ENCODE results near the gene SDHC. TPM values are rescaled to one million over a fixed set of nuclear protein-coding genes. Genes with fewer than 3 reads are reported as not detected.
A peak's percentile ranks its signal among the peaks of the same experiment; 100 is the strongest.

SDHC gene, protein sequence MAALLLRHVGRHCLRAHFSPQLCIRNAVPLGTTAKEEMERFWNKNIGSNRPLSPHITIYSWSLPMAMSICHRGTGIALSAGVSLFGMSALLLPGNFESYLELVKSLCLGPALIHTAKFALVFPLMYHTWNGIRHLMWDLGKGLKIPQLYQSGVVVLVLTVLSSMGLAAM
- 100 to 1,000 TPM; 127 to 183 TPM for total RNA-seq

DNA sequence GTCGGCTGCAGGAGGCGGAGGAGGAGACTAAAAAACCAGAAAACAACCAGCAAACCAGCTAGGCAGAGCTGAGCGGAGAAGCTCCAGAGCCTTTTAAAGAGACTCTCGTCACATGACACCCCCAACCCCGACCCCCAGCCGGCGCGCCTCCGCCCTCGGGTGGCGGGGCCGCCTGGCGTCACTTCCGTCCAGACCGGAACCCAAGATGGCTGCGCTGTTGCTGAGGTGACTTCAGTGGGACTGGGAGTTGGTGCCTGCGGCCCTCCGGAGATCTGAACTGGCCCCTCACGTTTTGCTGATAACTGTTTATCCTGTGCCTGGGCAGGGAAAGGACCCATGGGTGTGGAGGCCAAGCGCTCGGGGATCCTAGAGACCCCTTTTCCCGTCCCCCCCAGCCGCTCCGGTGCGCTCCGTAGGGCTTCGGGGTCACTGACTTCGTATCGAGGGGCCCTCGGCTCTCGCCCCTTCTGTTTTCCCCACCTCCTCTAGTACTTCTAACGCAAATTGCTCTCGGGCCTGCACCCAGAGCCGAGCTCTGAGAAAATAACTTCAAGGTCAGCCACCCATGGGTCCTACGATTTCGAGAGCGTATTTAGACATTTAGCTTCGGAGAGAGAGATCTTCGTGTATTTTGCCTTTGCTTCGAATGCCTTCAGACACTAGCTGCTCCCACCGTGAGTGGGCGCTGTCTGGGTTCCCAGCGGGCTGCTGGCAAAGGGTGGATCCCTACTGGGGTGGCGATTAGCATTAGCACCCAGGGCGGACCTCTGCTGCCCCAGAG lies at the start of gene SDHC:
Gene SDHC, plus strand, starts transcription at position 181 of the 781 bp plus-strand sequence. Its CDS starts 25 bp downstream, at position 206.
- peak; percentile 98 to 100 for ATAC-seq
- peaks cover 15 to 23% of the 10 kb centered on the region in 2 donors for H3K4me1 Mint-ChIP-seq (ENCODE audit: low read depth in 2 of 2)
- H3K4me3 Mint-ChIP-seq, result peak within 1 kb of the TSS; percentile 96
- DNase-seq (ENCODE audit: low spot score), result peak; percentile 93
- no peaks in the 10 kb centered on the region for H3K27me3 Mint-ChIP-seq
- no peaks in the 10 kb centered on the region for H3K9me3 Mint-ChIP-seq
- H3K27ac Mint-ChIP-seq, result peak within 1 kb of the TSS; percentile 96 to 98
- H3K36me3 Mint-ChIP-seq, result no peaks in the 10 kb centered on the region

DNA sequence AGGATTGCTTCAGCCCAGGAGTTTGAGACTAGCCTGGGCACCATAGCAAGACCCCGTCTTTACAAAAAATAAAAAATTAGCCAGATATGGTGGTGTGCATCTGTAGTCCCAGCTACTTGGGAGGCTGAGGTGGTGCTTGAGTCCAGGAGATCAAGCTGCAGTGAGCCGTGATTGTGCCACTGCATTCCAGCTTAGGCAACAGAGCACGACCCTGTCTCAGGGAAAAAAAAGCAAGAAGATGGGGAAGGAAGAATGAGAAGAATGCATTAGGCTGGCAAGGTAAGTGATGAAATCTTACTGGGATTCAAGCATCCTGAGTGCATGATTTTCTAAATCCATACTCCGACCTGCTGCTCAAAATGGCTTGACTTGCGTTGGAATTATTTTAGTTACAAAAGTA lies 48.9 kb upstream of the SDHC start:
- no peaks in the 10 kb centered on the region for H3K36me3 Mint-ChIP-seq
- H3K9me3 Mint-ChIP-seq, result no peaks in the 10 kb centered on the region

DNA sequence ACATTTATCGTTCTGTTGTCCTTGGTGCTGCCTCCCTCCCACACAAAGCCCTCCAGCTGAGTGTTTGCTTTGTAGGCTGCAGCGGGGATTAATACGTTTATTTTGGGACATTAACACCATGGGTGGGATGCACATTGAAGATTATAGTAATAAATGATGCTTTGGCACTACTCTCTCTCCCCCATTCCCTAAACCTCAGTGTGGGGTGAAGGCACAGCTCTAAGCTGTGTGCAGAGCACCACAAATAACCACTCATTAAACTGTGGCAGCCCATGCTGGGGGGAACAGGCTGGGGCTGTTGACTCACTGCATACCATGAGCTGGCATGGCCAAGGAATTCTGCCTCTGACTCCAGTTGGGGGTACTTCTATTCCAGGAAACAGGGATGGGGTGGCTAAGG lies 48.0 kb upstream of the SDHC start:
- H3K27me3 Mint-ChIP-seq, result peaks cover 14 to 16% of the 10 kb centered on the region in 2 donors
- DNase-seq (ENCODE audit: low spot score) (no peak), ATAC-seq (no peak)
- H3K4me3 Mint-ChIP-seq, result no peak overlapping the region
- H3K27ac Mint-ChIP-seq, result no peak overlapping the region
- no peaks in the 10 kb centered on the region for H3K9me3 Mint-ChIP-seq
- no peaks in the 10 kb centered on the region for H3K4me1 Mint-ChIP-seq (ENCODE audit: low read depth in 2 of 2)
- H3K36me3 Mint-ChIP-seq, result no peaks in the 10 kb centered on the region

More for the DNA sequence above, 48.9 kb upstream of the SDHC start:
- H3K27me3 Mint-ChIP-seq, result peaks cover 19 to 25% of the 10 kb centered on the region in 2 donors
- no peak overlapping the region for H3K4me3 Mint-ChIP-seq
- ATAC-seq (no peak), DNase-seq (ENCODE audit: low spot score) (no peak)
- no peak overlapping the region for H3K27ac Mint-ChIP-seq
- H3K4me1 Mint-ChIP-seq (ENCODE audit: low read depth in 2 of 2), result no peaks in the 10 kb centered on the region

DNA sequence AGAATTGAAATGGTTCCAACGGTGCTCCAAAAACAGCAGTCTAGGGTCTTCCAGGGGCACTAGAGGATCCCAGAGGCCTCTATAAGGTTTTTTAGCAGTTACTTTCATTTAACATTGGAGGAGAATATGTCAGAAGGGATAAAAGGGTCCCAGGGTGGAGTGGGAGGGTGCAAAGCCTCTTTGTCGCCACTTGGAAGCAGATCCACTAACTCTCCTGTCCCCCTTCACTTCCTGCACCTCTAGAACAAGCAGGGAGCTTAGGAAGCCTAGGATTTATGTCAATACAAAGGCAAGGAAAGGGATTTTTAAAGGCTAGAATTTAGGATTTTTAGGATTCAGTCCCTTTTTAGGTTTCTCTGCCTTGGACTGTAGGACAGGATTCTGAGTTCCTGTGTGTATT lies 47.3 kb upstream of the SDHC start:
- Mint-ChIP-seq H3K4me3 (no peak overlapping the region), H3K36me3 (no peaks in the 10 kb centered on the region), H3K27ac (no peak overlapping the region), H3K9me3 (no peaks in the 10 kb centered on the region), H3K27me3 (peaks cover 7 to 10% of the 10 kb centered on the region in 2 donors), H3K4me1 (ENCODE audit: low read depth in 2 of 2) (no peaks in the 10 kb centered on the region)
- no peak for DNase-seq (ENCODE audit: low spot score)
- ATAC-seq, result no peak

DNA sequence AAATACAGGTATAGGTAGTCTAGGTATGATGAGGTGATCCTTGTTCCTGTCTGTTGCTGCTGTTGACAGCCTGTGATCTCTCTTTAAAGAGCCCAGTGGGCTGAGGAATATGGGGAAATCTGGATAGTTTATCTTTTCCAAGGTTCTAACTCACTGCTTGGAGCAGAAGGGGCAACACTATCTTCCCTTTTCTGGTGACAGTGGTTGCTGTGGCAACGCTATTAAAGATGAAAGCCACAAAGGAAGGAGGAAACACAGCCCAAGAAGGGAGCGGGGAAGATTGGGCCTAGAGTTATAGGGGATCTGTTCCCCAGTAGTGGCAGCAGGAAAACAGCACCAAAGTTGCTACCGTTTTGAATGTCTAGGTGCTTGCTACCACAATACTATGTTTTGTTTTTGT lies 46.9 kb upstream of the SDHC start:
- ATAC-seq (no peak), DNase-seq (ENCODE audit: low spot score) (no peak)
- peaks cover 5 to 6% of the 10 kb centered on the region in 2 donors for H3K27me3 Mint-ChIP-seq
- H3K27ac Mint-ChIP-seq, result no peak overlapping the region
- H3K4me1 Mint-ChIP-seq (ENCODE audit: low read depth in 2 of 2), result no peaks in the 10 kb centered on the region
- H3K36me3 Mint-ChIP-seq, result no peaks in the 10 kb centered on the region
- H3K4me3 Mint-ChIP-seq, result no peak overlapping the region
- H3K9me3 Mint-ChIP-seq, result no peaks in the 10 kb centered on the region

DNA sequence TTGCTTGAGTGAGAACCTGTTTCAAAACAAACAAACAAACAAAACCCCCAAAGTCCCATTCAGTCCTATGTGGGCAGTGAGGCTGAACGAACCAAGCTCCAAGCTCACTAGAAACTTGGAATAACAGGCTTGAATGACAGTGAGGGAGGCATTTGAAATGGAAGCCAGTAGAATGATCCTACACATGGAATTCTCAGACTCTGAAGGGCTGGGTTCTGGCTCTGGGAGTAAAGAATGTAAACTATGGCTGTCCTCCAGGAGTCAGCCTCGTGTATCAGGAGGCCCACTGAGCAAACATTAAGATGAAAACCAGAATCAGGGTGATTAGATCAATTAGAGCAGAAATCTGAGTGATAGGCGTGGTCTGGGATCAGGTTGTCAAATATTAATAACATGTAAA lies 40.8 kb upstream of the SDHC start:
- H3K27ac Mint-ChIP-seq, result no peak overlapping the region
- H3K4me3 Mint-ChIP-seq, result no peak overlapping the region
- no peaks in the 10 kb centered on the region for H3K36me3 Mint-ChIP-seq
- peaks cover 14 to 35% of the 10 kb centered on the region in 2 donors for H3K27me3 Mint-ChIP-seq
- no peaks in the 10 kb centered on the region for H3K9me3 Mint-ChIP-seq
- DNase-seq (ENCODE audit: low spot score) (no peak), ATAC-seq (no peak)
- no peaks in the 10 kb centered on the region for H3K4me1 Mint-ChIP-seq (ENCODE audit: low read depth in 2 of 2)

DNA sequence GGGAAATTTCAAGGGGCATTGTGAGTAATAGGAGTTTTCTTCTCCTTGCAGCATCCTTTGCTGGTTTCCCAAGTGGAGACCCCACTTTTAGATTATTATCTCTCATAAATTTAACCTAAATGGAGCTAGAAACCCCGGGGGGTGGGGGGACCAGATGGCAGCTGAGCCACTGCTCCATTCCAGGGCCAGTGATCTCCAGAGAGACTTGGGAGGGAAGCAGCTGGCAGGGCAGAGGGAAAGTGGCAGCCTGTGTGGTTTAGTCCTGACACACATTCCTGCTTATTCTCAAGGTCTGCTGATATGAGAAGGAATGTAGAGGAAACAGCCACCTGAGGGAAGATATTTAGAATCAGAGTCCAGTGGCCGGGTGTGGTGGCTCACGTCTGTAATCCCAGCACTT lies 39.3 kb upstream of the SDHC start:
- ATAC-seq (no peak), DNase-seq (ENCODE audit: low spot score) (no peak)
- Mint-ChIP-seq H3K36me3 (no peaks in the 10 kb centered on the region), H3K27me3 (peaks cover 17 to 41% of the 10 kb centered on the region in 2 donors), H3K9me3 (no peaks in the 10 kb centered on the region), H3K4me1 (ENCODE audit: low read depth in 2 of 2) (no peaks in the 10 kb centered on the region), H3K27ac (no peak overlapping the region), H3K4me3 (no peak overlapping the region)

DNA sequence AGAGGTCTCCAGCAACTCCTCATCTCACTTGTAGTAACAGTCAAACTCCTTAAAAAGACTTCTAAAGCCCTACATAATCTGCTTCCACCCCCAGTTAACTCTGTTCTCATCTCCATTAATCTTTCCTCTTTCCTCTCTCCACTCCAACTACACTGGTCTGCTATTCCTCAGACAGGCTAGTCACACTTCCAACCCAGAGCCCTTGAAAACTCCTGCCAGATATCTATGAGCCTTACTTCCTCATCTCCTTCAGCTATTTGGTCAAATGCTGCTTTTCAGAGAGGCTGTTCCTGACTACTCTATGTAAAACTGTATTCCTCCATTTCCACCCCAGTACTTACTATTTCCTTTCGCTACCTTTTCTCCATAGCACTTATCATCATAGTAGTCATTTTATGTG lies 31.2 kb upstream of the SDHC start:
- no peak overlapping the region for H3K4me3 Mint-ChIP-seq
- ATAC-seq, result no peak
- no peak overlapping the region for H3K27ac Mint-ChIP-seq
- H3K27me3 Mint-ChIP-seq, result peaks cover 15 to 19% of the 10 kb centered on the region in 2 donors
- no peaks in the 10 kb centered on the region for H3K36me3 Mint-ChIP-seq
- H3K9me3 Mint-ChIP-seq, result no peaks in the 10 kb centered on the region
- no peaks in the 10 kb centered on the region for H3K4me1 Mint-ChIP-seq (ENCODE audit: low read depth in 2 of 2)
- no peak for DNase-seq (ENCODE audit: low spot score)

DNA sequence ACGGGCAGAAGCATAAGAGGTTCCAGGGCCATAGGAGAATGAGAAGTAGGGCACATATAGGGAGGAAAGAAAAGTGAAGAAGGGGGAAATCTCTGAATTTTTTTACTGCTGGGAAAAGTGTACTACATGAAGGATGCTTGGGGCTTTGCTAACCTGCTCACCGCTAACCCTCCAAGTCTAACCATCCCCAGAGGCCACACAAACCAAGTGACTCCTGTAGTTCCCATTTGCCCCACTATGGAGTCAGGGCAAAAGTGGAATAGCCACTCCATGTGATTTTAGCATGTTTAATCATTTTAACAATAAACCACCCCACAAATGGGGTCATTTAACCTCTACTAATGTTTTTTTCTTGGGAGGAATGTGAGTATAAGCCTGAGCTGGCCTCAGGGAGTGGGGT lies 29.1 kb upstream of the SDHC start:
- no peak overlapping the region for H3K4me3 Mint-ChIP-seq
- H3K36me3 Mint-ChIP-seq, result no peaks in the 10 kb centered on the region
- H3K4me1 Mint-ChIP-seq (ENCODE audit: low read depth in 2 of 2), result no peaks in the 10 kb centered on the region
- no peak for DNase-seq (ENCODE audit: low spot score)
- H3K27ac Mint-ChIP-seq, result no peak overlapping the region
- H3K9me3 Mint-ChIP-seq, result no peaks in the 10 kb centered on the region
- peaks cover 9 to 12% of the 10 kb centered on the region in 2 donors for H3K27me3 Mint-ChIP-seq
- ATAC-seq, result no peak

DNA sequence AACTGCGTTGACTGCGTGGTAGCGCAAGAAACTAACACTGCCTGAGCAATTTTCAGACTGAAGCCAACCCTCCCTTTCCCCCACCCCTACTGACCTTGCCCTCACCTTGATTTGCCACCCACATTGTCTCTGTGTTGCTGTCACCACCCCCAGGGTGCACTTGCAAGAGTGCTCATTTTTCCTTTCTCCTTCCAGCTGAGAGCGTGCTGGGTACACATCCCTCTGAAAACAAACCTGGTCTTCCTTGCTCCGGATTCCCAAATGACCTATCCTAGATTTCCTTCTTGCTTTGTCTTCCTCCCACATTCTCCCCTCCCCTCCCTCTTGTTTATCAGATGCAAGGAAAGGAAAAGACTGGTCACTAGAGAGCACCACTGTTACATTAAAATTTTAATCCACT lies 28.7 kb upstream of the SDHC start:
- DNase-seq (ENCODE audit: low spot score), result no peak
- Mint-ChIP-seq H3K9me3 (no peaks in the 10 kb centered on the region), H3K27me3 (peaks cover 9 to 12% of the 10 kb centered on the region in 2 donors), H3K4me1 (ENCODE audit: low read depth in 2 of 2) (no peaks in the 10 kb centered on the region), H3K36me3 (no peaks in the 10 kb centered on the region), H3K4me3 (no peak overlapping the region), H3K27ac (no peak overlapping the region)
- no peak for ATAC-seq

DNA sequence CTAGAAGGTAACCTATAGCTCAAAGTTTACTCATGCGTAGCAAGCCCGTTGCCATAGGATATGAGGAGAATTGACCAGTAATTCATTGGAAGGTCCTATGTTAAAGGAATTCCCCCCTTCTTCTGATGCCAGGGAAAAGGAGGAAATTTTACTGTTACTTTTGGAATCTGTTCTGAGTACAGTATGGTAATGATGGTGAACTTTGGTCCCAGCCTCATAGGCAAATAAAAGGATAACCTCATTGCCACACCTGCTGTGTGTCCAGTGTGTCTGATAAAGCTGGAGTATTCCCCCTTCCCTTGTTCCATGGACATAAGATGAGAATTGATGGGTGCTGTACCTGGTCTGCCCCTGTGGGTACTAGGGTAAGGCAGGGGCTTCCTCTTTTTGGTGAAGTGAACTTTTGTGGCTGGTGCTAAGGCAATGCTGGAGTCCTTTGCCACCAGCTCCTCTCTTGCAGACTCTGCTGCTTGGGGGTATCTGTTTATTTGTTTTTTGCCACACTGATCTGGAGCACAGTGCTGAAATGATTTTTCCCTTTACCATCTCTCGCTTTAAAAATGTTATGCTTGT lies 26.6 kb upstream of the SDHC start:
- DNase-seq (ENCODE audit: low spot score) (no peak), ATAC-seq (no peak)
- Mint-ChIP-seq H3K36me3 (no peaks in the 10 kb centered on the region), H3K27me3 (peaks cover 8 to 11% of the 10 kb centered on the region in 2 donors), H3K4me3 (no peak overlapping the region), H3K4me1 (ENCODE audit: low read depth in 2 of 2) (peaks cover 4 to 6% of the 10 kb centered on the region in 2 donors), H3K9me3 (no peaks in the 10 kb centered on the region), H3K27ac (no peak overlapping the region)

DNA sequence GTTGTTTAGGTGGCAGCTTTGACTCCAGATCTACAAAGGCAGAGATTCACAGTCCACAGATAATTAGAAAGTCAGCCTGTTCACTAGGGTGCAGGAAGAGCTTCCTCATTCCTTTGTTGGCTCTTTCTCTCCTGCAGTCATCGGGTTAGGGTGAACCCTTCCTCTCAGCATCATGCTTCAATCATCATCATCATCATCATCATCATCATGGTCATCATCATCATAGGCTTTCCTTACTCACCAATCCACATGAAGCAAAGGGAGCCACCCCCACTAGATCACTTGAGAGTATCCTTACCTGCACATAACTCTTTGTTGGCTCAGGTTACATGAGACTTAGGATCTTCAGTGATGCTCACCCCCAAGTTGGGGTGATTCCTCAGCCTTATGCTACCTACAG lies 23.4 kb upstream of the SDHC start:
- no peaks in the 10 kb centered on the region for H3K9me3 Mint-ChIP-seq
- H3K27ac Mint-ChIP-seq, result no peak overlapping the region
- DNase-seq (ENCODE audit: low spot score) (no peak), ATAC-seq (no peak)
- H3K27me3 Mint-ChIP-seq, result no peaks in the 10 kb centered on the region
- no peak overlapping the region for H3K4me3 Mint-ChIP-seq
- H3K36me3 Mint-ChIP-seq, result no peaks in the 10 kb centered on the region
- H3K4me1 Mint-ChIP-seq (ENCODE audit: low read depth in 2 of 2), result peaks cover 4 to 6% of the 10 kb centered on the region in 2 donors

DNA sequence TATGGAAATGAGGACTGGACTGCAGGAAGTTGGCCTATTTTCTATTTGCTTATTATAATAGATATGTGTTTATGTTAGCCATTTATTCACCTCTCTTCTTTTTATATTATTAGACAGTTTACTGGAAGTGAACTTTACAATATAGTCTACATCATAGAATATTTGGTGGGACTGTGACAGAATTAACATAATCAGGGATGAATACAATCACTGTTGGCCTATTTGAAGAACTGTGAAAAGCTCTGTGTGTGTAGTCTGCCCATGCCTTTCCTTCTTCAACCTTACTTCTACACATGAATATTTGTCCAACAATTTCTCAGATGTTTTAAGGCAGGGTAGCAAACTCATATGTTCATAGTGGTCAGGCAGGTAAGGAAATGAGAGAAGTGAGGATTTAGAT lies 16.8 kb upstream of the SDHC start:
- Mint-ChIP-seq H3K4me1 (ENCODE audit: low read depth in 2 of 2) (peaks cover 9 to 12% of the 10 kb centered on the region in 2 donors), H3K9me3 (no peaks in the 10 kb centered on the region), H3K27ac (no peak overlapping the region), H3K36me3 (no peaks in the 10 kb centered on the region), H3K4me3 (no peak overlapping the region), H3K27me3 (no peaks in the 10 kb centered on the region)
- DNase-seq (ENCODE audit: low spot score) (no peak), ATAC-seq (no peak)

DNA sequence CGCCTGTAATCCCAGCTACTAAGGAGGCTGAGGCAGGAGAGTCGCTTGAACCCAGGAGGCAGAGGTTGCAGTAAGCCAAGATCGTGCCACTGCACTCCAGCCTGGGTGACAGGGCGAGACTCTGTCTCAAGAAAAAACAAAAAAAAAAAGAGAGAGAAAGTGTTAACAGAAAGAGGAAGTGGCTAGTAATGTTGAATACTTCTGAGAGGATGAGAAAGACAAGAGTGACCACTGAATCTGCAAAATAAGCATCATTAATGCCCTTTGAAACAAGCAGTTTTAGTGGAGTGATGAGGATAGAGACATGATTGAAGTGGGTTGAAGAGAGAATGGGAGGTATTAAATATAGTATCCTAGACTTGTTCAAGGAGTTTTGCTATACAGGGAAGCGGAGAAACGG lies 16.1 kb upstream of the SDHC start:
- no peaks in the 10 kb centered on the region for H3K36me3 Mint-ChIP-seq
- DNase-seq (ENCODE audit: low spot score), result no peak
- H3K4me1 Mint-ChIP-seq (ENCODE audit: low read depth in 2 of 2), result peaks cover 9 to 12% of the 10 kb centered on the region in 2 donors
- H3K4me3 Mint-ChIP-seq, result no peak overlapping the region
- no peaks in the 10 kb centered on the region for H3K9me3 Mint-ChIP-seq
- H3K27me3 Mint-ChIP-seq, result no peaks in the 10 kb centered on the region
- ATAC-seq, result no peak
- H3K27ac Mint-ChIP-seq, result peak overlapping the region in 1 of 2 donors; percentile 0

Measured in natural killer cell treated with Interleukin-12 subunit alpha and Interleukin-12 subunit beta and Interleukin-15 and Interleukin-18, amount 100 ng/mL, for 72 hours (primary cell).